GM12878 (cell line): ENCODE data around the gene NFKBIA. TPM values are rescaled to one million over a fixed set of nuclear protein-coding genes. Genes with fewer than 3 reads are reported as not detected.
A peak's percentile ranks its signal among the peaks of the same experiment; 100 is the strongest.

ENCODE experiments used
- ATAC-seq: fragments of 200-7000 bp; cut with Tn5 transposase; 3 replicates; pipeline ENCODE4 v1.9.1; 2020; ENCODE audit warnings: mild to moderate bottlenecking, moderate library complexity
- BruUV-seq: library from RNA; stranded (reverse); fragments of 400-500 nt; replicated peaks from 2 replicates; lab custom pipeline; 2021; lab: Mats Ljungman, UMichigan
- CTCF ChIA-PET: fragments of 300-600 bp; sonication (Branson Sonifier 250); formaldehyde crosslinking; extraction: SDS; loops from one replicate; lab custom pipeline; 2021; ENCODE audit warnings: inconsistent platforms; lab: Yijun Ruan, JAX
- POLR2A ChIA-PET: fragments of 350-600 bp; formaldehyde crosslinking; extraction: SDS; loops from one replicate; lab custom pipeline; 2021; ENCODE audit warnings: inconsistent platforms; lab: Charles Lee
- RAD21 ChIA-PET: fragments of 300-600 bp; sonication (Branson Sonifier 250); formaldehyde crosslinking; loops from one replicate; lab custom pipeline; 2023; ENCODE audit warnings: antibody characterized with exemption; ENCODE audit not compliant: unreplicated experiment; lab: Charles Lee
- SMC1A ChIA-PET: fragments of 300-600 bp; sonication (Branson Sonifier 250); formaldehyde crosslinking; loops from one replicate; lab custom pipeline; 2023; ENCODE audit not compliant: unreplicated experiment, uncharacterized antibody; lab: Charles Lee
- DNase-seq: peaks from one replicate; pipeline ENCODE4 v3.0.0-alpha.2; 2011; ENCODE audit warnings: low read depth, low spot score
- FAIRE-seq: peaks from 3 replicates; lab custom pipeline; 2011; peaks lifted over from hg19 to GRCh38; lab: Jason Lieb, UNC
- H2AFZ ChIP-seq: 2 replicates; pipeline ENCODE4 v1.6.0; 2011; ENCODE audit warnings: low read depth, low read length, control low read depth; ENCODE audit not compliant: control insufficient read depth
- H3K27ac ChIP-seq: 2 replicates; pipeline ENCODE4 v1.5.1; 2011; ENCODE audit warnings: control low read depth; ENCODE audit not compliant: control insufficient read depth, insufficient read depth
- H3K27me3 ChIP-seq, 2 experiments: replicated peaks in 1 of 2; 2 replicates each; pipeline versions ENCODE4 v1.6.0 to v1.6.1; 2011; ENCODE audit warnings: low read length in 1 of 2; ENCODE audit not compliant: control insufficient read depth in 2 of 2, insufficient read depth in 2 of 2
- H3K36me3 ChIP-seq, 2 experiments: 2 replicates each; pipeline ENCODE4 v1.5.1; 2011; ENCODE audit warnings: low read length in 1 of 2; ENCODE audit not compliant: control insufficient read depth in 2 of 2, insufficient read depth in 2 of 2
- H3K4me1 ChIP-seq: 2 replicates; pipeline ENCODE4 v1.6.1; 2011; ENCODE audit warnings: mild to moderate bottlenecking, low read length, moderate library complexity, mixed read lengths; ENCODE audit not compliant: control insufficient read depth, insufficient read depth
- H3K4me2 ChIP-seq: 2 replicates; pipeline ENCODE4 v1.6.0; 2011; ENCODE audit warnings: control low read depth; ENCODE audit not compliant: control insufficient read depth, insufficient read depth
- H3K4me3 ChIP-seq: fragments of 200-600 bp; sonication (generic); 2 replicates; pipeline ENCODE4 v1.5.1; 2016
- H3K79me2 ChIP-seq: 2 replicates; pipeline ENCODE4 v1.6.0; 2011; ENCODE audit warnings: low read length; ENCODE audit not compliant: control insufficient read depth, insufficient read depth
- H3K9ac ChIP-seq: 2 replicates; pipeline ENCODE4 v1.8.0; 2011; ENCODE audit warnings: low read length, control low read depth, mixed read lengths; ENCODE audit not compliant: control insufficient read depth, insufficient read depth
- H3K9me3 ChIP-seq: replicated peaks from 3 replicates; pipeline ENCODE4 v1.5.1; 2011; ENCODE audit warnings: mild to moderate bottlenecking, low read length; ENCODE audit not compliant: control insufficient read depth, insufficient read depth
- H4K20me1 ChIP-seq: 2 replicates; pipeline ENCODE4 v1.6.0; 2011; ENCODE audit not compliant: control insufficient read depth, insufficient read depth
- CEBPZ ChIP-seq: fragments of 150-350 bp; IDR thresholded peaks from 2 replicates; pipeline ENCODE4 v1.6.1; 2016; ENCODE audit warnings: low read depth, low read length
- CREB1 ChIP-seq: IDR thresholded peaks from 2 replicates; pipeline ENCODE4 v1.6.1; 2012; ENCODE audit warnings: low read depth, mild to moderate bottlenecking, inconsistent platforms
- JUND ChIP-seq: IDR thresholded peaks from 2 replicates; pipeline ENCODE4 v1.6.1; 2012; ENCODE audit warnings: low read depth, mild to moderate bottlenecking, low read length, improper control_type of control experiment, moderate library complexity
- TCF12 ChIP-seq: IDR thresholded peaks from 2 replicates; pipeline ENCODE4 v1.6.1; 2011; ENCODE audit warnings: low read depth, mild to moderate bottlenecking, low read length
- ZNF384 ChIP-seq: IDR thresholded peaks from 2 replicates; pipeline ENCODE4 v1.6.1; 2012; ENCODE audit warnings: low read depth, mild to moderate bottlenecking, low read length, improper control_type of control experiment, borderline replicate concordance
- ZNF622 ChIP-seq: fragments of 450-650 bp; IDR thresholded peaks from 2 replicates; pipeline ENCODE4 v1.6.1; 2017; ENCODE audit warnings: mild to moderate bottlenecking, inconsistent platforms
- WGBS: methylation state at CpG from one replicate; pipeline ENCODE4 v1.1.6; 2016; ENCODE audit warnings: low lambda C conversion rate; ENCODE audit not compliant: insufficient replicate concordance, insufficient coverage; ENCODE audit errors: missing lambda C conversion rate; 5-methylcytosine and 5-hydroxymethylcytosine counted together
- in situ Hi-C: fragments of 300-500 bp; cut with MboI; formaldehyde crosslinking; loops from 9 replicates; pipeline ENCODE4 v1.14.3; 2018; ENCODE audit warnings: mixed read lengths
- intact Hi-C: fragments of 100-400 bp; cut with micrococcal nuclease; formaldehyde crosslinking; loops from one replicate; pipeline ENCODE4 v1.14.2; 2022; ENCODE audit not compliant: unreplicated experiment
- polyA plus RNA-seq, 11 experiments: library from polyadenylated mRNA; depleted of rRNA in 4 of 11; unstranded in 6 of 11; stranded (reverse) in 5 of 11; fragments of >200 nt; fragmentation: Nextera tagmentation in 4 of 11; fragmentation: Illumina TruSeq in 1 of 11; extraction: Ambion mirVana in 4 of 11; extraction: Trizol in 1 of 11; gene quantifications; 1 replicate in 1 of 11; 2 replicates in 10 of 11; pipeline versions ENCODE4 v1.2.1 to v1.2.3, GENCODE V29; 2011 to 2016; ENCODE audit warnings: inconsistent platforms in 2 of 11, missing spikeins in 2 of 11, low read depth in 1 of 11
- total RNA-seq, 4 experiments: library from RNA; depleted of rRNA in 3 of 4; stranded (reverse); fragments of >200 nt in 3 of 4; fragmentation: Illumina TruSeq in 1 of 4; extraction: Trizol in 1 of 4; gene quantifications; 2 replicates each; pipeline versions ENCODE4 v1.2.1 to v1.2.3, GENCODE V29; 2013 to 2021

NFKBIA gene
- total and polyA plus RNA-seq, 10 of the 15 experiments (the other 5 are each of a cell fraction or from before 2014, with no cell fraction given): 123 to 419 (median 267) TPM

- ChIA-PET POLR2A (interaction anchor here (0.6 to 1.3 kb wide), 6 partner anchors 14 to 585 kb away, joined by 3 to 9 read pairs (median 3); no protein-coding TSS in a partner anchor), RAD21 (interaction anchor here (0.7 to 2.0 kb wide), 8 partner anchors 9 to 234 kb away, joined by 3 to 7 read pairs (median 4); no protein-coding TSS in a partner anchor), SMC1A (interaction anchor here (0.9 to 2.5 kb wide), 8 partner anchors 13 to 235 kb away, joined by 3 to 9 read pairs (median 3); partner anchors contain the start of gene NFKBIA), CTCF (interaction anchor here (0.6 to 1.2 kb wide), 6 partner anchors 9 to 533 kb away, joined by 3 to 4 read pairs (median 3); no protein-coding TSS in a partner anchor)
- Histone ChIP-seq H3K4me2 (no peak overlapping the region), H3K36me3 (no peaks in the 10 kb centered on the region), H4K20me1 (no peaks in the 10 kb centered on the region), H2AFZ (no peak overlapping the region; the same call in 1 of the 2 replicates), H3K27ac (no peak overlapping the region), H3K4me1 (peaks cover 4% of the 10 kb centered on the region; the same call in 1 of the 2 replicates), H3K27me3 (no peaks in the 10 kb centered on the region), H3K4me3 (no peak overlapping the region), H3K79me2 (no peaks in the 10 kb centered on the region), H3K9ac (no peak overlapping the region), H3K9me3 (no peaks in the 10 kb centered on the region; the same call in 2 of the 3 replicates)
- intact Hi-C loops: no loop called here
- peak; percentile 66 for ATAC-seq
- no TSS peak for BruUV-seq
- WGBS: 78% methylated on average over 7 of the region's 7 CpGs
- in situ Hi-C loops: no loop called here
- no peak for DNase-seq
- no peak for FAIRE-seq
- TF ChIP-seq ZNF622: no peak
- 0 out of 2 replicates have a peak, but pooled peaks have one; percentile 26 for TF ChIP-seq ZNF384
- TF ChIP-seq CEBPZ: no peak
- no peak for TF ChIP-seq JUND
- TF ChIP-seq TCF12: no peak
- TF ChIP-seq CREB1: no peak
Measured at GRCh38 chr14:35375558-35376025, 29.0 kb downstream of the NFKBIA start.
